GM12878 (cell line): ENCODE measurements around the gene MUC20. TPM values are rescaled to one million over a fixed set of nuclear protein-coding genes. Genes with fewer than 3 reads are reported as not detected.

Experiments used
- ATAC-seq: fragments of 200-7000 bp; cut with Tn5 transposase; 3 replicates; pipeline ENCODE4 v1.9.1; 2020; ENCODE audit warnings: mild to moderate bottlenecking, moderate library complexity
- BruUV-seq: library from RNA; stranded (reverse); fragments of 400-500 nt; replicated peaks from 2 replicates; lab custom pipeline; 2021; lab: Mats Ljungman, UMichigan
- CTCF ChIA-PET: fragments of 300-600 bp; sonication (Branson Sonifier 250); formaldehyde crosslinking; extraction: SDS; loops from one replicate; lab custom pipeline; 2021; ENCODE audit warnings: inconsistent platforms; lab: Yijun Ruan, JAX
- POLR2A ChIA-PET: fragments of 350-600 bp; formaldehyde crosslinking; extraction: SDS; loops from one replicate; lab custom pipeline; 2021; ENCODE audit warnings: inconsistent platforms; lab: Charles Lee
- RAD21 ChIA-PET: fragments of 300-600 bp; sonication (Branson Sonifier 250); formaldehyde crosslinking; loops from one replicate; lab custom pipeline; 2023; ENCODE audit warnings: antibody characterized with exemption; ENCODE audit not compliant: unreplicated experiment; lab: Charles Lee
- SMC1A ChIA-PET: fragments of 300-600 bp; sonication (Branson Sonifier 250); formaldehyde crosslinking; loops from one replicate; lab custom pipeline; 2023; ENCODE audit not compliant: unreplicated experiment, uncharacterized antibody; lab: Charles Lee
- DNase-seq: peaks from one replicate; pipeline ENCODE4 v3.0.0-alpha.2; 2011; ENCODE audit warnings: low read depth, low spot score
- FAIRE-seq: peaks from 3 replicates; lab custom pipeline; 2011; peaks lifted over from hg19 to GRCh38; lab: Jason Lieb, UNC
- H2AFZ ChIP-seq: 2 replicates; pipeline ENCODE4 v1.6.0; 2011; ENCODE audit warnings: low read depth, low read length, control low read depth; ENCODE audit not compliant: control insufficient read depth
- H3K27ac ChIP-seq: 2 replicates; pipeline ENCODE4 v1.5.1; 2011; ENCODE audit warnings: control low read depth; ENCODE audit not compliant: control insufficient read depth, insufficient read depth
- H3K27me3 ChIP-seq, 2 experiments: replicated peaks in 1 of 2; 2 replicates each; pipeline versions ENCODE4 v1.6.0 to v1.6.1; 2011; ENCODE audit warnings: low read length in 1 of 2; ENCODE audit not compliant: control insufficient read depth in 2 of 2, insufficient read depth in 2 of 2
- H3K36me3 ChIP-seq, 2 experiments: 2 replicates each; pipeline ENCODE4 v1.5.1; 2011; ENCODE audit warnings: low read length in 1 of 2; ENCODE audit not compliant: control insufficient read depth in 2 of 2, insufficient read depth in 2 of 2
- H3K4me1 ChIP-seq: 2 replicates; pipeline ENCODE4 v1.6.1; 2011; ENCODE audit warnings: mild to moderate bottlenecking, low read length, moderate library complexity, mixed read lengths; ENCODE audit not compliant: control insufficient read depth, insufficient read depth
- H3K4me2 ChIP-seq: 2 replicates; pipeline ENCODE4 v1.6.0; 2011; ENCODE audit warnings: control low read depth; ENCODE audit not compliant: control insufficient read depth, insufficient read depth
- H3K4me3 ChIP-seq: fragments of 200-600 bp; sonication (generic); 2 replicates; pipeline ENCODE4 v1.5.1; 2016
- H3K79me2 ChIP-seq: 2 replicates; pipeline ENCODE4 v1.6.0; 2011; ENCODE audit warnings: low read length; ENCODE audit not compliant: control insufficient read depth, insufficient read depth
- H3K9ac ChIP-seq: 2 replicates; pipeline ENCODE4 v1.8.0; 2011; ENCODE audit warnings: low read length, control low read depth, mixed read lengths; ENCODE audit not compliant: control insufficient read depth, insufficient read depth
- H3K9me3 ChIP-seq: replicated peaks from 3 replicates; pipeline ENCODE4 v1.5.1; 2011; ENCODE audit warnings: mild to moderate bottlenecking, low read length; ENCODE audit not compliant: control insufficient read depth, insufficient read depth
- H4K20me1 ChIP-seq: 2 replicates; pipeline ENCODE4 v1.6.0; 2011; ENCODE audit not compliant: control insufficient read depth, insufficient read depth
- CBX5 ChIP-seq: sonication (generic); IDR thresholded peaks from 2 replicates; pipeline ENCODE4 v1.6.1; 2016; ENCODE audit warnings: low read depth, moderate library complexity, mild to moderate bottlenecking, inconsistent platforms
- CUX1 ChIP-seq: IDR thresholded peaks from 2 replicates; pipeline ENCODE4 v1.6.1; 2012; ENCODE audit warnings: improper control_type of control experiment, low read depth, low read length; ENCODE audit not compliant: insufficient replicate concordance
- DPF2 ChIP-seq: fragments of 450-650 bp; IDR thresholded peaks from 2 replicates; pipeline ENCODE4 v1.6.1; 2017; ENCODE audit warnings: mild to moderate bottlenecking
- EP300 ChIP-seq, 2 experiments: fragments of 150-350 bp in 1 of 2; IDR thresholded peaks; 2 replicates each; pipeline ENCODE4 v1.6.1; 2011 to 2012; ENCODE audit warnings: low read depth in 2 of 2, low read length in 2 of 2, borderline replicate concordance in 1 of 2, improper control_type of control experiment in 1 of 2, inconsistent platforms in 1 of 2; ENCODE audit not compliant: control insufficient read depth in 1 of 2
- FOXM1 ChIP-seq: IDR thresholded peaks from 2 replicates; pipeline ENCODE4 v1.6.1; 2012; ENCODE audit warnings: low read depth, mild to moderate bottlenecking, inconsistent platforms, low read length, moderate library complexity
- NFYB ChIP-seq: IDR thresholded peaks from 2 replicates; pipeline ENCODE4 v1.6.1; 2011; ENCODE audit warnings: low read depth, mild to moderate bottlenecking, low read length, improper control_type of control experiment, moderate library complexity; ENCODE audit not compliant: insufficient read depth
- RCOR1 ChIP-seq: conservative IDR thresholded peaks from 2 replicates; pipeline ENCODE4 v1.6.1; 2012; ENCODE audit warnings: low read depth, low read length, improper control_type of control experiment
- RUNX3 ChIP-seq: IDR thresholded peaks from 2 replicates; pipeline ENCODE4 v1.6.1; 2012; ENCODE audit warnings: low read length, inconsistent platforms
- ZNF24 ChIP-seq: fragments of 450-650 bp; IDR thresholded peaks from 2 replicates; pipeline ENCODE4 v1.6.1; 2017; ENCODE audit warnings: antibody characterized with exemption, mild to moderate bottlenecking
- WGBS: methylation state at CpG from one replicate; pipeline ENCODE4 v1.1.6; 2016; ENCODE audit warnings: low lambda C conversion rate; ENCODE audit not compliant: insufficient replicate concordance, insufficient coverage; ENCODE audit errors: missing lambda C conversion rate; 5-methylcytosine and 5-hydroxymethylcytosine counted together
- in situ Hi-C: fragments of 300-500 bp; cut with MboI; formaldehyde crosslinking; loops from 9 replicates; pipeline ENCODE4 v1.14.3; 2018; ENCODE audit warnings: mixed read lengths
- intact Hi-C: fragments of 100-400 bp; cut with micrococcal nuclease; formaldehyde crosslinking; loops from one replicate; pipeline ENCODE4 v1.14.2; 2022; ENCODE audit not compliant: unreplicated experiment
- polyA plus RNA-seq, 11 experiments: library from polyadenylated mRNA; depleted of rRNA in 4 of 11; unstranded in 6 of 11; stranded (reverse) in 5 of 11; fragments of >200 nt; fragmentation: Nextera tagmentation in 4 of 11; fragmentation: Illumina TruSeq in 1 of 11; extraction: Ambion mirVana in 4 of 11; extraction: Trizol in 1 of 11; gene quantifications; 1 replicate in 1 of 11; 2 replicates in 10 of 11; pipeline versions ENCODE4 v1.2.1 to v1.2.3, GENCODE V29; 2011 to 2016; ENCODE audit warnings: inconsistent platforms in 2 of 11, missing spikeins in 2 of 11, low read depth in 1 of 11
- total RNA-seq, 4 experiments: library from RNA; depleted of rRNA in 3 of 4; stranded (reverse); fragments of >200 nt in 3 of 4; fragmentation: Illumina TruSeq in 1 of 4; extraction: Trizol in 1 of 4; gene quantifications; 2 replicates each; pipeline versions ENCODE4 v1.2.1 to v1.2.3, GENCODE V29; 2013 to 2021
- TF ChIP-seq, protein P1 (sequence below): fragments of 450-650 bp; formaldehyde crosslinking; IDR thresholded peaks from 2 replicates; pipeline ENCODE4 v1.4.0; 2022; ENCODE audit warnings: mild to moderate bottlenecking, moderate library complexity
- TF ChIP-seq, protein P2 (sequence below): IDR thresholded peaks from 2 replicates; pipeline ENCODE4 v1.6.1; 2012; ENCODE audit warnings: low read length, inconsistent platforms

Gene MUC20
- total and polyA plus RNA-seq, 10 of the 15 experiments (the other 5 are each of a cell fraction or from before 2014, with no cell fraction given), result 0.04 to 0.46 (median 0.17) TPM; not detected in 3

DNA sequence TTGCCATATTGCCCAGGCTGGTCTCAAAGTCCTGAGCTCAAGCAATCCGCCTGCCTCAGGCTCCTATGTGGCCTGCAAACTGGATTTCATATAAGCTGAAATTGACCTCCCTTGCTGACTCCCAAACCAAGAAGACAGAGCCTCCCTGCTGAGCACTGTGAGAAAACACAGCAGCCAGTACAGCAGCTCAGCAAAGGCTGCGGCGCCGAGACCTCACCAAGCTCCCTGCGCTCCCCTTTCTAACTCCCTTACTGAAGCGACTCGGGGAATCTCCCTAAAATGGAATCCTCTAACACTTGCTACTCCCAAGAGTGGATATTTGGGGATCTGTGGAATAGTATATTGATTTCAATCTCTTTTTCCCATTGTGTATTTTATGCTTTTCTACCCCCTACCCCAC lies 34.6 kb downstream of the MUC20 start (continued):
- TF ChIP-seq, protein P1, sequence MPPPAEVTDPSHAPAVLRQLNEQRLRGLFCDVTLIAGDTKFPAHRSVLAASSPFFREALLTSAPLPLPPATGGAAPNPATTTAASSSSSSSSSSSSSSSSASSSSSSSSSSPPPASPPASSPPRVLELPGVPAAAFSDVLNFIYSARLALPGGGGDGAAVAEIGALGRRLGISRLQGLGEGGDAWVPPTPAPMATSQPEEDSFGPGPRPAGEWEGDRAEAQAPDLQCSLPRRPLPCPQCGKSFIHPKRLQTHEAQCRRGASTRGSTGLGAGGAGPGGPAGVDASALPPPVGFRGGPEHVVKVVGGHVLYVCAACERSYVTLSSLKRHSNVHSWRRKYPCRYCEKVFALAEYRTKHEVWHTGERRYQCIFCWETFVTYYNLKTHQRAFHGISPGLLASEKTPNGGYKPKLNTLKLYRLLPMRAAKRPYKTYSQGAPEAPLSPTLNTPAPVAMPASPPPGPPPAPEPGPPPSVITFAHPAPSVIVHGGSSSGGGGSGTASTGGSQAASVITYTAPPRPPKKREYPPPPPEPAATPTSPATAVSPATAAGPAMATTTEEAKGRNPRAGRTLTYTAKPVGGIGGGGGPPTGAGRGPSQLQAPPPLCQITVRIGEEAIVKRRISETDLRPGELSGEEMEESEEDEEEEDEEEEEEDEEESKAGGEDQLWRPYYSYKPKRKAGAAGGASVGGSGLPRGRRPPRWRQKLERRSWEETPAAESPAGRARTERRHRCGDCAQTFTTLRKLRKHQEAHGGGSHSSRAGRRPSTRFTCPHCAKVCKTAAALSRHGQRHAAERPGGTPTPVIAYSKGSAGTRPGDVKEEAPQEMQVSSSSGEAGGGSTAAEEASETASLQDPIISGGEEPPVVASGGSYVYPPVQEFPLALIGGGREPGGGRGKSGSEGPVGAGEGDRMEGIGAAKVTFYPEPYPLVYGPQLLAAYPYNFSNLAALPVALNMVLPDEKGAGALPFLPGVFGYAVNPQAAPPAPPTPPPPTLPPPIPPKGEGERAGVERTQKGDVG (CRISPR knock-in tag), result no peak

DNA sequence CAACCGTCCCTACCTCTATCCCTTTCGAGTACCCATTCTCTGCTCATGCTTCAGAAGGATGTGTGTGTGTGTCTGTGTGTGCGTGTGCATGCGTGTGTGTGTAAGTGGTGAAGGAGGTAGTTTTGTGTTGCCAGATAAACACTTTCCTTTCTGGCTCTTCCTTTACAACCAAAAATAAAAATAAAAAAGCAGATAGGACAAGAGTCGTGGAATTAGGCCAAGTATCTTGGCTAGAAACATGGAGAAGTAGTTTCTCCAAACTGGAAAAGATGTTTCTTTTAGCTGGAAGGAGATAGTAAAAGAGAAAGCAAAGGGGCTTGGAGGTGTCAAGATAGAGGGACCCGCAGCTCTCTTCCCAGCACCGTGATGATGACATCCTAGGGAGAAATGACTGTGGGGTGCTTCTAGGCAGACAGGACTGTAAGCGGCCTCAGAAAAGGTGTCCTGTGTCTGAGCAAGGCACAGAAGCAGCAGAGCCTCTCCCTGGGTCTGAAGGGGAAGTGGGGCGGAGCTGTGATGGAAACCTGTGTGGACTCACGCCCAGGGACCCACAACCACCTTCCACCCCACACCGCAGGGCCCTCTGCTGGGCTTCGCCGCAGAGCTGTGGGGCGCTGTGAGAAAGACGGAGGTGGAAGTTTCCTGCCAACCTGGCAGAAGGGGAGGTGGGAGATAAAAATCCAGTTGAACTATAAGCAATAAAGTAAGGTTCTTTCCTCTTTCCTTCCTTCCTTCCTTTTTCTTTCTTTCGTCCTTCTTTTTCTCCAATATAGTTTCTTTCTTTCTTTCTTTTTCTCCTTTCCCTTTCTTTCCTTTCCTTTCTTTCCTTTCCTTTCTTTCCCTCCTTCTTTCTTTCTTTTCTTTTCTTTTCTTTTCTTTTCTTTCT lies 35.3 kb downstream of the MUC20 start:
- ATAC-seq (no peak), DNase-seq (no peak), FAIRE-seq (no peak)
- CTCF ChIA-PET, result no interaction called here
- no TSS peak for BruUV-seq
- no peak overlapping the region for H3K9ac ChIP-seq
- no peak overlapping the region for H3K27ac ChIP-seq
- no peaks in the 10 kb centered on the region for H3K4me1 ChIP-seq
- no peak overlapping the region for H3K4me3 ChIP-seq
- in situ Hi-C loops, result loop anchor here (5.0 to 10.0 kb wide), 2 partner anchors 59 to 81 kb away; partner anchors contain the start of gene MUC4
- intact Hi-C loops, result no loop called here
- POLR2A ChIA-PET, result no interaction called here
- no peak overlapping the region for H2AFZ ChIP-seq
- RAD21 ChIA-PET, result no interaction called here
- no peaks in the 10 kb centered on the region for H3K9me3 ChIP-seq
- no peaks in the 10 kb centered on the region for H3K36me3 ChIP-seq
- H4K20me1 ChIP-seq, result no peaks in the 10 kb centered on the region
- no peaks in the 10 kb centered on the region; a peak in 3 of 4 replicates for H3K27me3 ChIP-seq
- 30% methylated on average over 16 of the region's 16 CpGs for WGBS
- no peak overlapping the region for H3K4me2 ChIP-seq
- SMC1A ChIA-PET, result no interaction called here
- H3K79me2 ChIP-seq, result no peaks in the 10 kb centered on the region
- no peak for TF ChIP-seq DPF2
- no peak for TF ChIP-seq RUNX3
- no peak for TF ChIP-seq RCOR1
- TF ChIP-seq, protein P2, sequence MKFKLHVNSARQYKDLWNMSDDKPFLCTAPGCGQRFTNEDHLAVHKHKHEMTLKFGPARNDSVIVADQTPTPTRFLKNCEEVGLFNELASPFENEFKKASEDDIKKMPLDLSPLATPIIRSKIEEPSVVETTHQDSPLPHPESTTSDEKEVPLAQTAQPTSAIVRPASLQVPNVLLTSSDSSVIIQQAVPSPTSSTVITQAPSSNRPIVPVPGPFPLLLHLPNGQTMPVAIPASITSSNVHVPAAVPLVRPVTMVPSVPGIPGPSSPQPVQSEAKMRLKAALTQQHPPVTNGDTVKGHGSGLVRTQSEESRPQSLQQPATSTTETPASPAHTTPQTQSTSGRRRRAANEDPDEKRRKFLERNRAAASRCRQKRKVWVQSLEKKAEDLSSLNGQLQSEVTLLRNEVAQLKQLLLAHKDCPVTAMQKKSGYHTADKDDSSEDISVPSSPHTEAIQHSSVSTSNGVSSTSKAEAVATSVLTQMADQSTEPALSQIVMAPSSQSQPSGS, result no peak
- no peak for TF ChIP-seq EP300 (IDR thresholded peaks at IDR 0.05; ENCODE audit: borderline replicate concordance in 1 of 2, control insufficient read depth in 1 of 2, low read depth in 2 of 2, low read length in 2 of 2)
- TF ChIP-seq CUX1, result no peak
- TF ChIP-seq CBX5, result no peak
- TF ChIP-seq ZNF24, result no peak
- TF ChIP-seq NFYB, result no peak
- no peak for TF ChIP-seq FOXM1
